Measurements from ENCODE around the gene SYMPK.

Gene SYMPK

DNA sequence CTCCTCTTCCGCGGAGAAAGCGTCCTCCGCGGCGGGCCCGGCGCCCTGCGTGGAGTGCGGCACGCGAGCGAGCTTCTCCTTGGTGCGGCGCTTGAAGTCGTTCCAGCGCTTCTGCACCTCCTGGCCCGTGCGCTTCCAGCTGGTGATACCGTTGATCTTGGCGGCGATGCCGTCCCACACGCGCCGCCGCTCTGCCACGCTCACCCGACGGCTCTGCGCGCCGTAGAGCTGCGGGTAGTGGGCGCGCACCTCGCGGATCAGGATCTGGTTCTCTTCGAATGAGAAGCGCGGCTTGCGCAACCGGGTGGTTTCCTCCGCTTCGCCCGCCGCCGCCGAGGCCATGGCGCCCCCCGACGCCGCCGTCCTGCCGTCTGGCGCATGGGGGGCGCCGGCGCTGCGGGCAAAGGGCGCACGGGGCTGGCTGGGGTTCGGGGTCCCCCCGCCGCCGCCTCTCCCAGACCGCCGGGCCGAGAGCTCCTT lies 38.5 kb upstream of the SYMPK start:
- H4K8ac ChIP-seq (ENCODE audit: low read depth, low read length): no peak overlapping the region
- H3K23ac ChIP-seq (ENCODE audit: low read depth, low read length, poor library complexity): peak overlapping the region; percentile 45
- no peak overlapping the region for H2BK5ac ChIP-seq (ENCODE audit: low read length)
- no peaks in the 10 kb centered on the region for H3K9me3 ChIP-seq (replicated peaks in 1 of 2; ENCODE audit: control insufficient read depth in 2 of 2, insufficient read depth in 1 of 2, low read depth in 1 of 2, low read length in 2 of 2)
- no peak overlapping the region for H2BK12ac ChIP-seq (ENCODE audit: low read length)
- H3K9ac ChIP-seq (ENCODE audit: low read depth, low read length, poor library complexity): peak overlapping the region; percentile 82
- no peak overlapping the region for H3K4ac ChIP-seq (ENCODE audit: low read length)
- peak overlapping the region; percentile 4 for H2BK120ac ChIP-seq (ENCODE audit: low read depth, low read length)
- H3K4me3 ChIP-seq (ENCODE audit: low read length in 2 of 2): peak overlapping the region; percentile 79 to 81
- H3K18ac ChIP-seq (ENCODE audit: low read length): peak overlapping the region; percentile 90
- no peak overlapping the region for H3K14ac ChIP-seq (ENCODE audit: low read length)
- H3K27me3 ChIP-seq (ENCODE audit: control insufficient read depth in 3 of 3, insufficient read depth in 3 of 3, low read depth in 1 of 3, low read length in 3 of 3): peaks cover 0 to 19% (median 9%) of the 10 kb centered on the region in 3 experiments
- no peak overlapping the region for H2BK15ac ChIP-seq (ENCODE audit: low read length)
- no CpG with 5 or more reads among the region's 69 CpGs for WGBS, 2 donors (ENCODE audit: extremely low coverage in 2 of 2, insufficient read length in 2 of 2, insufficient replicate concordance in 1 of 2)
- no peak overlapping the region for H4K91ac ChIP-seq (ENCODE audit: low read depth, low read length, poor library complexity)
- DNase-seq (ENCODE audit: low spot score): no peak
- peak overlapping the region; percentile 91 for H2AFZ ChIP-seq (ENCODE audit: low read length)
- peaks cover 6 to 8% of the 10 kb centered on the region in 2 donors for H3K4me1 ChIP-seq (ENCODE audit: control insufficient read depth in 2 of 2, insufficient read depth in 1 of 2, low read depth in 1 of 2, low read length in 2 of 2)
- peak overlapping the region; percentile 91 for H3K4me2 ChIP-seq (ENCODE audit: insufficient read depth, low read length, poor library complexity, severe bottlenecking)
- H3K36me3 ChIP-seq (replicated peaks in 1 of 2; ENCODE audit: control insufficient read depth in 2 of 2, insufficient read depth in 2 of 2, low read length in 2 of 2): peaks cover 11 to 38% of the 10 kb centered on the region in 2 donors
- peaks cover 6% of the 10 kb centered on the region for H3K79me1 ChIP-seq (ENCODE audit: low read depth, low read length)
- peak overlapping the region; percentile 61 for H2AK5ac ChIP-seq (ENCODE audit: low read depth, low read length)
- no peak overlapping the region for H3K27ac ChIP-seq (replicated peaks; ENCODE audit: low read length)

DNA sequence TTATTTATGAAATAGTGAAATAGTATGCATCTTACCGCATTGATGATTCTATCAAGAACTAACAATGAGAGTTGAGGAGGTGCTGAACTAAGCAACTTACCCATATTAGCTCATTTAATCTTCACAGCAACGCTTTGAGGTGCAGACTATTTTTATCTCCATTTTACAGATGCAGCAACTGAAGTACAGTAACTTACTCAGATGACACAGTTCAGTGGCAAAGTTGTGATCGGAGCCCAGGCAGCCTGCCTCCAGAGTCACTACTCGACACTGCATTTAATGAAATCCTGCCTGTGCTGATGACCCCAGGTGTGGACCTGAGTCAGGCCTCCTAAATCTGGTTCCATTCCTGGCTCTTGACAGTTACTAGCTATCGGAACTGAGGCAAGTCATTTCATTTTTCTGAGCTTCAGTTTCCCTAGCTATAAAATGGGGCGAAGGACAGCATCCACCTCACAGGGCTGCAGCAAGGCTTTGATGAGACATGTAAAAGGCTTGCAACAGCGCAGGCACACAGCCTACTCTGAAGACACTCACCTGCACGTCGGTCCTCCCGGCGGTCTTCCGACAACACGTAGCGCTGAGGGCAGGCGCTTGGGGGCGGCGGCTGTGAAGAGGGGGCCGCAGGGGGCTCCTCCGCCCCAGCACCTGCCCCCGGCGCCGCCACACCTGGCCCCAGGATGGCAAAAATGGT lies 37.9 kb upstream of the SYMPK start:
- peaks cover 6 to 8% of the 10 kb centered on the region in 2 donors for H3K4me1 ChIP-seq (ENCODE audit: control insufficient read depth in 2 of 2, insufficient read depth in 1 of 2, low read depth in 1 of 2, low read length in 2 of 2)
- no peak overlapping the region for H2BK12ac ChIP-seq (ENCODE audit: low read length)
- peak overlapping the region; percentile 4 for H2BK120ac ChIP-seq (ENCODE audit: low read depth, low read length)
- H3K9ac ChIP-seq (ENCODE audit: low read depth, low read length, poor library complexity): peak overlapping the region; percentile 82
- peak overlapping the region; percentile 90 for H3K18ac ChIP-seq (ENCODE audit: low read length)
- WGBS, 2 donors (ENCODE audit: extremely low coverage in 2 of 2, insufficient read length in 2 of 2, insufficient replicate concordance in 1 of 2): no CpG with 5 or more reads among the region's 22 CpGs
- no peak overlapping the region for H3K4ac ChIP-seq (ENCODE audit: low read length)
- no peak overlapping the region for H4K8ac ChIP-seq (ENCODE audit: low read depth, low read length)
- H3K14ac ChIP-seq (ENCODE audit: low read length): no peak overlapping the region
- no peak overlapping the region for H2AFZ ChIP-seq (ENCODE audit: low read length)
- H2AK5ac ChIP-seq (ENCODE audit: low read depth, low read length): peak overlapping the region; percentile 61
- peak overlapping the region; percentile 91 for H3K4me2 ChIP-seq (ENCODE audit: insufficient read depth, low read length, poor library complexity, severe bottlenecking)
- H3K27ac ChIP-seq (replicated peaks; ENCODE audit: low read length): no peak overlapping the region
- H3K23ac ChIP-seq (ENCODE audit: low read depth, low read length, poor library complexity): peak overlapping the region; percentile 45
- H3K36me3 ChIP-seq (replicated peaks in 1 of 2; ENCODE audit: control insufficient read depth in 2 of 2, insufficient read depth in 2 of 2, low read length in 2 of 2): peaks cover 11 to 38% of the 10 kb centered on the region in 2 donors
- no peak overlapping the region for H2BK15ac ChIP-seq (ENCODE audit: low read length)
- DNase-seq (ENCODE audit: low spot score): no peak
- H3K9me3 ChIP-seq (replicated peaks in 1 of 2; ENCODE audit: control insufficient read depth in 2 of 2, insufficient read depth in 1 of 2, low read depth in 1 of 2, low read length in 2 of 2): no peaks in the 10 kb centered on the region
- no peak overlapping the region for H2BK5ac ChIP-seq (ENCODE audit: low read length)
- peaks cover 6% of the 10 kb centered on the region for H3K79me1 ChIP-seq (ENCODE audit: low read depth, low read length)
- peak overlapping the region; percentile 79 to 81 for H3K4me3 ChIP-seq (ENCODE audit: low read length in 2 of 2)
- peaks cover 0 to 19% (median 9%) of the 10 kb centered on the region in 3 experiments for H3K27me3 ChIP-seq (ENCODE audit: control insufficient read depth in 3 of 3, insufficient read depth in 3 of 3, low read depth in 1 of 3, low read length in 3 of 3)
- H4K91ac ChIP-seq (ENCODE audit: low read depth, low read length, poor library complexity): no peak overlapping the region

DNA sequence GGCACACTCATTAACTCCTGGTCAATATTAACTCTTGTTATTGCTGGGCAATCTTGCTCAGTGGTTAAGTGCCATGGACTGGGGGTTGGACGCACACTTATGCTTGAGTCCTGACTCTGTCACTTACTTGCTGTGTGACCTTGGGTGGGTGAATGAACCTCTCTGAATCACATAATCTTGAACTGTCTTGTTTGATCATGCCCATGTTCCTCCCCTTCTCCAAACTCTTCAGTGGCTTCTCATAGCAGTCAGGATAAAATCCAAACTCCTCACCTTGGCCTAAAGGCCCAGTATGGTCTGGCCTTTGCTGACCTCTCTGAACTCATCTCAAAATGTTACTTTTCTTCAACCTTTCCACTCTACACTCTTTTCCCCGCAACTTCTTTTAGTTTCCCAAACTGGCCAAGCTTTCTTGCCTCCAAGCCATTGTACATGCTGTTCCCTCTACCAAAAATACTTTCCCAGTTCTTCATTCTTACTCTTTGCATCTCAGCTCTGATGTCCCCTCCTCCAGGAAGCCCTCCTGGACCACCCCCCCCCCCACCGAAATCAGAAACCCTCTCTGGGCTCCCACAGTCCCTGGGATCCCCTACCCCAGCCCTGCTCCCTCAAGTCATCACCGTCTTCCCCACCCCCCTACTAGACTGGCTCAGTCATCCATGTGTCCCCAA lies 37.1 kb upstream of the SYMPK start:
- H2AK5ac ChIP-seq (ENCODE audit: low read depth, low read length): no peak overlapping the region
- H3K36me3 ChIP-seq (replicated peaks in 1 of 2; ENCODE audit: control insufficient read depth in 2 of 2, insufficient read depth in 2 of 2, low read length in 2 of 2): peaks cover 16 to 45% of the 10 kb centered on the region in 2 donors
- H3K23ac ChIP-seq (ENCODE audit: low read depth, low read length, poor library complexity): no peak overlapping the region
- no peak for DNase-seq (ENCODE audit: low spot score)
- peaks cover 8% of the 10 kb centered on the region in 2 donors for H3K4me1 ChIP-seq (ENCODE audit: control insufficient read depth in 2 of 2, insufficient read depth in 1 of 2, low read depth in 1 of 2, low read length in 2 of 2)
- peaks cover 6% of the 10 kb centered on the region for H3K79me1 ChIP-seq (ENCODE audit: low read depth, low read length)
- no peak overlapping the region for H3K4me3 ChIP-seq (ENCODE audit: low read length in 2 of 2)
- H2BK5ac ChIP-seq (ENCODE audit: low read length): no peak overlapping the region
- H3K18ac ChIP-seq (ENCODE audit: low read length): no peak overlapping the region
- 100% methylated on average over 1 of the region's 4 CpGs; no CpG with 5 or more reads in 1 of the 2 donors for WGBS, 2 donors (ENCODE audit: extremely low coverage in 2 of 2, insufficient read length in 2 of 2, insufficient replicate concordance in 1 of 2)
- H2BK15ac ChIP-seq (ENCODE audit: low read length): no peak overlapping the region
- H3K9ac ChIP-seq (ENCODE audit: low read depth, low read length, poor library complexity): no peak overlapping the region
- H3K14ac ChIP-seq (ENCODE audit: low read length): no peak overlapping the region
- H2BK120ac ChIP-seq (ENCODE audit: low read depth, low read length): no peak overlapping the region
- H4K8ac ChIP-seq (ENCODE audit: low read depth, low read length): no peak overlapping the region
- H3K4ac ChIP-seq (ENCODE audit: low read length): no peak overlapping the region
- peaks cover 0 to 19% (median 9%) of the 10 kb centered on the region in 3 experiments for H3K27me3 ChIP-seq (ENCODE audit: control insufficient read depth in 3 of 3, insufficient read depth in 3 of 3, low read depth in 1 of 3, low read length in 3 of 3)
- no peaks in the 10 kb centered on the region for H3K9me3 ChIP-seq (replicated peaks in 1 of 2; ENCODE audit: control insufficient read depth in 2 of 2, insufficient read depth in 1 of 2, low read depth in 1 of 2, low read length in 2 of 2)
- H2AFZ ChIP-seq (ENCODE audit: low read length): no peak overlapping the region
- no peak overlapping the region for H2BK12ac ChIP-seq (ENCODE audit: low read length)
- no peak overlapping the region for H3K27ac ChIP-seq (replicated peaks; ENCODE audit: low read length)
- H3K4me2 ChIP-seq (ENCODE audit: insufficient read depth, low read length, poor library complexity, severe bottlenecking): no peak overlapping the region
- H4K91ac ChIP-seq (ENCODE audit: low read depth, low read length, poor library complexity): no peak overlapping the region

DNA sequence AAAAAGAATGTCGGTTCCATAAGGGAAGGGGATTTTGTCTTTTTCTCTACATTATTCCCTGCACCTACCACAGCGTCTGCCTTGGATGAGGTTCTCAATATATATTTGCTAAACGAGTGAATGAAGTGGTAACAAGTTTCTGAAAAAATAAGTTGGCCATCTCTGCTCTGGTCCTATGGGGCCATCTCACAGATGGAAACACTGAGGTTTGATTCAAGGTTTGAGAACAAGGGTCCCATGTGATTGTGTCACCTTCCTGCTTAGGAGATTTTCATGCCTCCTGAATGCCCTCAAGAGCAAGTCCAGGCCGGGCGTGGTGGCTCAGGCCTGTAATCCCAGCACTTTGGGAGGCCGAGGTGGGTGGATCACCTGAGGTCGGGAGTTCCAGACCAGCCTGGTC lies 36.3 kb upstream of the SYMPK start:
- no peak overlapping the region for H3K14ac ChIP-seq (ENCODE audit: low read length)
- H3K4me2 ChIP-seq (ENCODE audit: insufficient read depth, low read length, poor library complexity, severe bottlenecking): no peak overlapping the region
- peaks cover 0 to 19% (median 9%) of the 10 kb centered on the region in 3 experiments for H3K27me3 ChIP-seq (ENCODE audit: control insufficient read depth in 3 of 3, insufficient read depth in 3 of 3, low read depth in 1 of 3, low read length in 3 of 3)
- no peak overlapping the region for H2AK5ac ChIP-seq (ENCODE audit: low read depth, low read length)
- H3K18ac ChIP-seq (ENCODE audit: low read length): no peak overlapping the region
- no peak overlapping the region for H2BK5ac ChIP-seq (ENCODE audit: low read length)
- H2BK120ac ChIP-seq (ENCODE audit: low read depth, low read length): no peak overlapping the region
- H3K9me3 ChIP-seq (replicated peaks in 1 of 2; ENCODE audit: control insufficient read depth in 2 of 2, insufficient read depth in 1 of 2, low read depth in 1 of 2, low read length in 2 of 2): no peaks in the 10 kb centered on the region
- DNase-seq (ENCODE audit: low spot score): no peak
- H3K36me3 ChIP-seq (replicated peaks in 1 of 2; ENCODE audit: control insufficient read depth in 2 of 2, insufficient read depth in 2 of 2, low read length in 2 of 2): peaks cover 16 to 49% of the 10 kb centered on the region in 2 donors
- no peak overlapping the region for H4K91ac ChIP-seq (ENCODE audit: low read depth, low read length, poor library complexity)
- H3K4ac ChIP-seq (ENCODE audit: low read length): no peak overlapping the region
- H3K79me1 ChIP-seq (ENCODE audit: low read depth, low read length): peaks cover 6% of the 10 kb centered on the region
- no peak overlapping the region for H3K23ac ChIP-seq (ENCODE audit: low read depth, low read length, poor library complexity)
- no peak overlapping the region for H2BK15ac ChIP-seq (ENCODE audit: low read length)
- H4K8ac ChIP-seq (ENCODE audit: low read depth, low read length): no peak overlapping the region
- no peak overlapping the region for H3K9ac ChIP-seq (ENCODE audit: low read depth, low read length, poor library complexity)
- no peak overlapping the region for H3K27ac ChIP-seq (replicated peaks; ENCODE audit: low read length)
- peaks cover 8% of the 10 kb centered on the region in 2 donors for H3K4me1 ChIP-seq (ENCODE audit: control insufficient read depth in 2 of 2, insufficient read depth in 1 of 2, low read depth in 1 of 2, low read length in 2 of 2)
- H3K4me3 ChIP-seq (ENCODE audit: low read length in 2 of 2): no peak overlapping the region
- no CpG with 5 or more reads among the region's 7 CpGs for WGBS, 2 donors (ENCODE audit: extremely low coverage in 2 of 2, insufficient read length in 2 of 2, insufficient replicate concordance in 1 of 2)
- H2BK12ac ChIP-seq (ENCODE audit: low read length): no peak overlapping the region
- H2AFZ ChIP-seq (ENCODE audit: low read length): no peak overlapping the region
